ENCODE results near the gene MPG. TPM values are rescaled to one million over a fixed set of nuclear protein-coding genes. Genes with fewer than 3 reads are reported as not detected.

The MPG gene
- total RNA-seq, 1 experiment from 2014 or later = 32.6 TPM

DNA sequence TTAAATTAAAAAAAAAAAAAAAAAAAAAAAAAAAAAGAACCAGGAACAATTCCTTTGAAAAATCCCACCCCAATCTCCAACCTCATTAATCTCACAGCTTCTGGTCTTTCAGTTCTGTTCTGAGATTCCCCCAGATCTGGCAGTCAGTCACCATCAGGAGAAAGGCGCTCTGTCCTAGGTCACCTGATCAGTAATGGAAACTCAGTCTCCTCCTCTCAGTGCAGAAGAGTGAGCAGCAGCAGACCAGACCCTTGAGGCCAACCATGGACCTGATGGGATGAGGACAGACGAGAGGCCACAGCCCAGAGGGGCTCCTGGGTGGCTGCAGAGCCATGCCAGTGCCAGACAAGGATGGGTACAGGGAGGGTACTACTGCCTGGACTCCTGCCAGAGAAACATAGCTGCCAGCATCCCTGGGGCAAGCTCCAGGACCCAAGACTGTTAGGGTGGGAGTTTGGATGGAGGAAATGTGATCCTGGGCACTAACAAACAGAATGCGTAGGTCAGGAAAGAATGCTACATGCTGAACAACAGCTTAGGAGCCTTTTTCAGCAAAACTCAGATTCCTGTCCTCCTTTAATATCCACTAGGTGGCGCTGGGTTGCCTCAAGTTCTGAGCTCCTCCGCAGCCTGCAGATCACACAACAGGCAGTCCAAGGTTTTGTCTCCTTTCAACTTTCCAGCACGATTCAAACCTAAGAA, 28.7 kb downstream of the MPG start:
- TF ChIP-seq, protein P1, sequence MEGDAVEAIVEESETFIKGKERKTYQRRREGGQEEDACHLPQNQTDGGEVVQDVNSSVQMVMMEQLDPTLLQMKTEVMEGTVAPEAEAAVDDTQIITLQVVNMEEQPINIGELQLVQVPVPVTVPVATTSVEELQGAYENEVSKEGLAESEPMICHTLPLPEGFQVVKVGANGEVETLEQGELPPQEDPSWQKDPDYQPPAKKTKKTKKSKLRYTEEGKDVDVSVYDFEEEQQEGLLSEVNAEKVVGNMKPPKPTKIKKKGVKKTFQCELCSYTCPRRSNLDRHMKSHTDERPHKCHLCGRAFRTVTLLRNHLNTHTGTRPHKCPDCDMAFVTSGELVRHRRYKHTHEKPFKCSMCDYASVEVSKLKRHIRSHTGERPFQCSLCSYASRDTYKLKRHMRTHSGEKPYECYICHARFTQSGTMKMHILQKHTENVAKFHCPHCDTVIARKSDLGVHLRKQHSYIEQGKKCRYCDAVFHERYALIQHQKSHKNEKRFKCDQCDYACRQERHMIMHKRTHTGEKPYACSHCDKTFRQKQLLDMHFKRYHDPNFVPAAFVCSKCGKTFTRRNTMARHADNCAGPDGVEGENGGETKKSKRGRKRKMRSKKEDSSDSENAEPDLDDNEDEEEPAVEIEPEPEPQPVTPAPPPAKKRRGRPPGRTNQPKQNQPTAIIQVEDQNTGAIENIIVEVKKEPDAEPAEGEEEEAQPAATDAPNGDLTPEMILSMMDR (IDR thresholded peaks at IDR 0.05 in 2 of 3, conservative IDR thresholded peaks at IDR 0.05 in 1 of 3; ENCODE audit: borderline replicate concordance in 1 of 3, insufficient read depth in 1 of 3, low read depth in 2 of 3, low read length in 2 of 3) = peak; percentile 48 to 60 (median 48); a peak in 5 of 6 replicates
- no peak for TF ChIP-seq ZFX (IDR thresholded peaks at IDR 0.05)
- peak; percentile 62 for TF ChIP-seq RAD21 (IDR thresholded peaks at IDR 0.05; ENCODE audit: low read depth)
- no peak for TF ChIP-seq CBX3 (IDR thresholded peaks at IDR 0.05; ENCODE audit: low read depth)
- TF ChIP-seq, protein P2, sequence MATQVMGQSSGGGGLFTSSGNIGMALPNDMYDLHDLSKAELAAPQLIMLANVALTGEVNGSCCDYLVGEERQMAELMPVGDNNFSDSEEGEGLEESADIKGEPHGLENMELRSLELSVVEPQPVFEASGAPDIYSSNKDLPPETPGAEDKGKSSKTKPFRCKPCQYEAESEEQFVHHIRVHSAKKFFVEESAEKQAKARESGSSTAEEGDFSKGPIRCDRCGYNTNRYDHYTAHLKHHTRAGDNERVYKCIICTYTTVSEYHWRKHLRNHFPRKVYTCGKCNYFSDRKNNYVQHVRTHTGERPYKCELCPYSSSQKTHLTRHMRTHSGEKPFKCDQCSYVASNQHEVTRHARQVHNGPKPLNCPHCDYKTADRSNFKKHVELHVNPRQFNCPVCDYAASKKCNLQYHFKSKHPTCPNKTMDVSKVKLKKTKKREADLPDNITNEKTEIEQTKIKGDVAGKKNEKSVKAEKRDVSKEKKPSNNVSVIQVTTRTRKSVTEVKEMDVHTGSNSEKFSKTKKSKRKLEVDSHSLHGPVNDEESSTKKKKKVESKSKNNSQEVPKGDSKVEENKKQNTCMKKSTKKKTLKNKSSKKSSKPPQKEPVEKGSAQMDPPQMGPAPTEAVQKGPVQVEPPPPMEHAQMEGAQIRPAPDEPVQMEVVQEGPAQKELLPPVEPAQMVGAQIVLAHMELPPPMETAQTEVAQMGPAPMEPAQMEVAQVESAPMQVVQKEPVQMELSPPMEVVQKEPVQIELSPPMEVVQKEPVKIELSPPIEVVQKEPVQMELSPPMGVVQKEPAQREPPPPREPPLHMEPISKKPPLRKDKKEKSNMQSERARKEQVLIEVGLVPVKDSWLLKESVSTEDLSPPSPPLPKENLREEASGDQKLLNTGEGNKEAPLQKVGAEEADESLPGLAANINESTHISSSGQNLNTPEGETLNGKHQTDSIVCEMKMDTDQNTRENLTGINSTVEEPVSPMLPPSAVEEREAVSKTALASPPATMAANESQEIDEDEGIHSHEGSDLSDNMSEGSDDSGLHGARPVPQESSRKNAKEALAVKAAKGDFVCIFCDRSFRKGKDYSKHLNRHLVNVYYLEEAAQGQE (IDR thresholded peaks at IDR 0.05; ENCODE audit: low read depth) = no peak
- no peak for TF ChIP-seq EGR1 (IDR thresholded peaks at IDR 0.05; ENCODE audit: low read depth)
- DNase-seq (ENCODE audit: low read depth, low spot score) (peak; percentile 34), ATAC-seq (peak; percentile 82)
- Histone ChIP-seq H3K4me3 (replicated peaks in 1 of 2; ENCODE audit: low read depth in 1 of 2, low read length in 2 of 2) (no peak overlapping the region), H3K4me2 (ENCODE audit: low read length) (no peak overlapping the region), H3K9me3 (ENCODE audit: control insufficient read depth in 1 of 2, insufficient read depth in 1 of 2, low read depth in 1 of 2, low read length in 2 of 2) (no peaks in the 10 kb centered on the region), H3K79me2 (ENCODE audit: insufficient read depth, low read length) (no peaks in the 10 kb centered on the region), H3K27me3 (ENCODE audit: insufficient read depth, low read length) (no peaks in the 10 kb centered on the region), H2AFZ (ENCODE audit: low read depth, low read length, poor library complexity, severe bottlenecking) (no peak overlapping the region), H3K36me3 (ENCODE audit: control insufficient read depth in 1 of 2, insufficient read depth in 2 of 2, low read length in 2 of 2) (no peaks in the 10 kb centered on the region; a peak in 2 of 4 replicates), H4K20me1 (ENCODE audit: insufficient read depth) (no peaks in the 10 kb centered on the region), H3K9me2 (ENCODE audit: insufficient read depth) (no peaks in the 10 kb centered on the region), H3K27ac (ENCODE audit: low read depth, low read length) (no peak overlapping the region), H3K4me1 (ENCODE audit: control insufficient read depth in 1 of 2, insufficient read depth in 2 of 2, low read length in 2 of 2) (peaks cover 0 to 9% of the 10 kb centered on the region in 2 experiments; a peak in 3 of 4 replicates), H3K9ac (ENCODE audit: low read length) (no peak overlapping the region)
- CTCF ChIA-PET = interaction anchor here (1.1 to 1.7 kb wide), 6 partner anchors 10 to 255 kb away, joined by 4 to 21 read pairs (median 8); partner anchors contain the start of gene AXIN1
- no TSS peak for BruUV-seq (replicated peaks)
- POLR2A ChIA-PET = no interaction called here
- intact Hi-C loops (cut with micrococcal nuclease) = loop anchor here (1.0 kb wide), 2 partner anchors 75 to 256 kb away; no protein-coding TSS in a partner anchor
- RAD21 ChIA-PET (ENCODE audit: low non-redundant PET in 1 of 2, low total read pairs in 2 of 2, uncharacterized antibody in 2 of 2, unreplicated experiment in 2 of 2) = interaction anchor here (0.9 to 1.0 kb wide), 2 partner anchors 255 kb away, joined by 3 to 4 read pairs; no protein-coding TSS in a partner anchor
